Cardiac muscle cell (in vitro differentiated cells and primary cell): Measurements from ENCODE around the gene CD1C. TPM values are rescaled to one million over a fixed set of nuclear protein-coding genes. Genes with fewer than 3 reads are reported as not detected.
"Not testable (repeated sequence)": the region's sequence is repeated elsewhere in the genome, so short reads cannot be mapped to it uniquely, and the experiment has no call there.

Experiments used
- DNase-seq, 2 donors: peaks; one replicate each; pipeline versions ENCODE4 v3.0.0 to v3.0.0-alpha.2; 2010 to 2017; ENCODE audit warnings: low read depth in 1 of 2, low spot score in 1 of 2
- H3K27ac ChIP-seq: fragments of 200-600 bp; sonication (generic); 2 replicates; pipeline ENCODE4 v1.5.1; 2016
- H3K27me3 ChIP-seq: fragments of 200-600 bp; sonication (generic); 2 replicates; pipeline ENCODE4 v1.6.0; 2016; ENCODE audit warnings: control low read depth
- H3K36me3 ChIP-seq: fragments of 200-600 bp; sonication (generic); 2 replicates; pipeline ENCODE4 v1.5.1; 2016; ENCODE audit warnings: control low read depth
- H3K4me1 ChIP-seq: fragments of 200-600 bp; sonication (generic); 2 replicates; pipeline ENCODE4 v1.8.1; 2017; ENCODE audit warnings: low read depth, mild to moderate bottlenecking, mixed run types
- H3K4me3 ChIP-seq: fragments of 200-600 bp; sonication (generic); 2 replicates; pipeline ENCODE4 v1.5.1; 2016; ENCODE audit warnings: mild to moderate bottlenecking
- H3K9me3 ChIP-seq: fragments of 200-600 bp; sonication (generic); 2 replicates; pipeline ENCODE4 v1.5.1; 2017; ENCODE audit warnings: low read depth, mild to moderate bottlenecking, control low read depth
- CTCF ChIP-seq: IDR thresholded peaks from 2 replicates; pipeline ENCODE4 v1.5.1; 2012; ENCODE audit warnings: low read depth, mild to moderate bottlenecking, low read length
- polyA plus RNA-seq: library from polyadenylated mRNA; unstranded; fragments of >200 nt; fragmentation: Nextera tagmentation; extraction: Ambion mirVana; gene quantifications from 2 replicates; pipeline ENCODE4 v1.2.1, GENCODE V29; 2016
- total RNA-seq: library from RNA; depleted of rRNA; stranded (reverse); fragments of >200 nt; gene quantifications from 2 replicates; pipeline ENCODE4 v1.2.3, GENCODE V29; 2016

Gene CD1C
- total and polyA plus RNA-seq, 2 experiments from 2014 or later: not detected

GRCh38 chr1:158255656-158256055, 34.1 kb upstream of the CD1C start:
- Histone ChIP-seq H3K4me1 (no peaks in the 10 kb centered on the region), H3K27ac (no peak overlapping the region), H3K9me3 (no peaks in the 10 kb centered on the region), H3K27me3 (no peaks in the 10 kb centered on the region), H3K36me3 (no peaks in the 10 kb centered on the region), H3K4me3 (no peak overlapping the region)
- TF ChIP-seq CTCF: no peak
- no peak for DNase-seq

- not testable (repeated sequence) for H3K4me3 ChIP-seq, H3K27ac ChIP-seq, H3K36me3 ChIP-seq, DNase-seq, H3K9me3 ChIP-seq, H3K27me3 ChIP-seq, H3K4me1 ChIP-seq
Measured at GRCh38 chr1:158256747-158257146, 33.0 kb upstream of the CD1C start.

- DNase-seq: no peak
- no peaks in the 10 kb centered on the region for H3K27me3 ChIP-seq
- no peaks in the 10 kb centered on the region for H3K36me3 ChIP-seq
- H3K27ac ChIP-seq: no peak overlapping the region
- H3K4me3 ChIP-seq: no peak overlapping the region
- no peak for TF ChIP-seq CTCF
- H3K4me1 ChIP-seq: no peaks in the 10 kb centered on the region
- no peaks in the 10 kb centered on the region for H3K9me3 ChIP-seq
Measured at GRCh38 chr1:158257888-158258287, 31.8 kb upstream of the CD1C start.

- no peak overlapping the region for H3K27ac ChIP-seq
- no peaks in the 10 kb centered on the region for H3K36me3 ChIP-seq
- no peaks in the 10 kb centered on the region for H3K9me3 ChIP-seq
- no peak overlapping the region for H3K4me3 ChIP-seq
- H3K4me1 ChIP-seq: no peaks in the 10 kb centered on the region
- no peak for DNase-seq
- no peaks in the 10 kb centered on the region for H3K27me3 ChIP-seq
- no peak for TF ChIP-seq CTCF
Measured at GRCh38 chr1:158259117-158259516, 30.6 kb upstream of the CD1C start.

- Histone ChIP-seq H3K9me3 (no peaks in the 10 kb centered on the region), H3K36me3 (no peaks in the 10 kb centered on the region), H3K27me3 (no peaks in the 10 kb centered on the region), H3K4me1 (no peaks in the 10 kb centered on the region), H3K4me3 (no peak overlapping the region), H3K27ac (no peak overlapping the region)
- no peak for DNase-seq
- no peak for TF ChIP-seq CTCF
Measured at GRCh38 chr1:158272681-158273080, 17.0 kb upstream of the CD1C start.

GRCh38 chr1:158274797-158275196, 14.9 kb upstream of the CD1C start:
- Histone ChIP-seq H3K4me1 (no peaks in the 10 kb centered on the region), H3K36me3 (no peaks in the 10 kb centered on the region), H3K9me3 (no peaks in the 10 kb centered on the region), H3K4me3 (no peak overlapping the region), H3K27me3 (no peaks in the 10 kb centered on the region), H3K27ac (no peak overlapping the region)
- no peak for TF ChIP-seq CTCF
- DNase-seq: no peak

- not testable (repeated sequence) for H3K4me3 ChIP-seq, H3K27ac ChIP-seq, H3K9me3 ChIP-seq, H3K27me3 ChIP-seq, H3K4me1 ChIP-seq, DNase-seq, H3K36me3 ChIP-seq
Measured at GRCh38 chr1:158282421-158282820, 7.3 kb upstream of the CD1C start.
